ENCODE measurements around the gene SMG6.

Gene SMG6

GRCh38 chr17:2070241-2071023 is 233.2 kb downstream of the SMG6 start:
- H3K18ac ChIP-seq (ENCODE audit: low read length), result no peak overlapping the region
- no peak overlapping the region for H3K14ac ChIP-seq (ENCODE audit: low read length)
- H4K8ac ChIP-seq (ENCODE audit: low read depth, low read length), result no peak overlapping the region
- H2AK5ac ChIP-seq (ENCODE audit: low read depth, low read length), result no peak overlapping the region
- no peaks in the 10 kb centered on the region for H3K27me3 ChIP-seq (ENCODE audit: control insufficient read depth in 3 of 3, insufficient read depth in 3 of 3, low read depth in 1 of 3, low read length in 3 of 3)
- peaks cover 0 to 2% of the 10 kb centered on the region in 2 donors for H3K4me1 ChIP-seq (ENCODE audit: control insufficient read depth in 2 of 2, insufficient read depth in 1 of 2, low read depth in 1 of 2, low read length in 2 of 2)
- no peak overlapping the region for H2BK5ac ChIP-seq (ENCODE audit: low read length)
- no peak overlapping the region for H3K4me3 ChIP-seq (ENCODE audit: low read length in 2 of 2)
- H3K4me2 ChIP-seq (ENCODE audit: insufficient read depth, low read length, poor library complexity, severe bottlenecking), result no peak overlapping the region
- no peak overlapping the region for H2AFZ ChIP-seq (ENCODE audit: low read length)
- no peak overlapping the region for H2BK120ac ChIP-seq (ENCODE audit: low read depth, low read length)
- peak overlapping the region; percentile 27 for H3K23ac ChIP-seq (ENCODE audit: low read depth, low read length, poor library complexity)
- H2BK15ac ChIP-seq (ENCODE audit: low read length), result no peak overlapping the region
- DNase-seq (ENCODE audit: low spot score), result no peak
- WGBS, 2 donors (ENCODE audit: extremely low coverage in 2 of 2, insufficient read length in 2 of 2, insufficient replicate concordance in 1 of 2), result no CpG with 5 or more reads among the region's 13 CpGs
- H3K9me3 ChIP-seq (replicated peaks in 1 of 2; ENCODE audit: control insufficient read depth in 2 of 2, insufficient read depth in 1 of 2, low read depth in 1 of 2, low read length in 2 of 2), result no peaks in the 10 kb centered on the region
- no peak overlapping the region for H3K9ac ChIP-seq (ENCODE audit: low read depth, low read length, poor library complexity)
- H3K79me1 ChIP-seq (ENCODE audit: low read depth, low read length), result peaks cover 2% of the 10 kb centered on the region
- peaks cover 12 to 86% of the 10 kb centered on the region in 2 donors for H3K36me3 ChIP-seq (replicated peaks in 1 of 2; ENCODE audit: control insufficient read depth in 2 of 2, insufficient read depth in 2 of 2, low read length in 2 of 2)
- no peak overlapping the region for H4K91ac ChIP-seq (ENCODE audit: low read depth, low read length, poor library complexity)
- no peak overlapping the region for H3K27ac ChIP-seq (replicated peaks; ENCODE audit: low read length)
- no peak overlapping the region for H2BK12ac ChIP-seq (ENCODE audit: low read length)
- no peak overlapping the region for H3K4ac ChIP-seq (ENCODE audit: low read length)

DNA sequence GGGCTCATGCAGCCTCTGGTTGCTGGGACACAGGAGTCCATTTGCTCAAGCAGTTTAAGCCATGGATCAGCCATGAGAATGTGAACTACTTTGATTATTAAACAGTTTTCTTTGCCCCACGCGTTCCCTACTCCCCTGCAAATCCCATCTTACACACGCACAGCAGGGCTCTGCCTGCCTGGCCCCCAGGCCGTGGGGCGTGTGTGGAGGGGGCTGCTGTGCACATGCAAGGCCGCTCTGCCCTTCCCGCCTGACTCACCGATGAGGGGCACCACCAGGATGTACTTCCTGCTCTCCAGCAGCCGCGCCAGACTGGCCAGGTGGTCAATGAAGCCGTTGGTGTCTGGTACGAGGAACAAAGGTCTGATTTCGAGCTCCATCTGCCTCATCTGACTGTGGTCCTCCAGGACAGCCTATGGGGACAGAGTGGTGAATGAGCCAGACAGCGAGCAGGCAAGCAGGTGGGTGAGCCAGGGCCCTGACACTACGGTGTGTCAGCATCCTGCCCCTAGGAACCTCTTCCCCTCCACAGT is 235.0 kb downstream of the SMG6 start:
- Histone ChIP-seq H3K27me3 (ENCODE audit: control insufficient read depth in 3 of 3, insufficient read depth in 3 of 3, low read depth in 1 of 3, low read length in 3 of 3) (no peaks in the 10 kb centered on the region), H3K9ac (ENCODE audit: low read depth, low read length, poor library complexity) (no peak overlapping the region), H2AK5ac (ENCODE audit: low read depth, low read length) (no peak overlapping the region), H3K9me3 (replicated peaks in 1 of 2; ENCODE audit: control insufficient read depth in 2 of 2, insufficient read depth in 1 of 2, low read depth in 1 of 2, low read length in 2 of 2) (peaks cover 0 to 2% of the 10 kb centered on the region in 2 donors), H2BK120ac (ENCODE audit: low read depth, low read length) (no peak overlapping the region), H3K4ac (ENCODE audit: low read length) (no peak overlapping the region), H2BK5ac (ENCODE audit: low read length) (no peak overlapping the region), H3K4me2 (ENCODE audit: insufficient read depth, low read length, poor library complexity, severe bottlenecking) (no peak overlapping the region), H3K18ac (ENCODE audit: low read length) (no peak overlapping the region), H2AFZ (ENCODE audit: low read length) (no peak overlapping the region), H3K14ac (ENCODE audit: low read length) (no peak overlapping the region), H2BK12ac (ENCODE audit: low read length) (no peak overlapping the region), H4K8ac (ENCODE audit: low read depth, low read length) (no peak overlapping the region), H3K79me1 (ENCODE audit: low read depth, low read length) (peaks cover 5% of the 10 kb centered on the region), H2BK15ac (ENCODE audit: low read length) (no peak overlapping the region), H3K36me3 (replicated peaks in 1 of 2; ENCODE audit: control insufficient read depth in 2 of 2, insufficient read depth in 2 of 2, low read length in 2 of 2) (peaks cover 24 to 93% of the 10 kb centered on the region in 2 donors), H3K4me1 (ENCODE audit: control insufficient read depth in 2 of 2, insufficient read depth in 1 of 2, low read depth in 1 of 2, low read length in 2 of 2) (peaks cover 0 to 2% of the 10 kb centered on the region in 2 donors), H3K23ac (ENCODE audit: low read depth, low read length, poor library complexity) (peak overlapping the region; percentile 5), H4K91ac (ENCODE audit: low read depth, low read length, poor library complexity) (no peak overlapping the region), H3K27ac (replicated peaks; ENCODE audit: low read length) (no peak overlapping the region), H3K4me3 (ENCODE audit: low read length in 2 of 2) (peak overlapping the region in 1 of 2 donors; percentile 22)
- DNase-seq (ENCODE audit: low spot score), result no peak
- WGBS, 2 donors (ENCODE audit: extremely low coverage in 2 of 2, insufficient read length in 2 of 2, insufficient replicate concordance in 1 of 2), result no CpG with 5 or more reads among the region's 15 CpGs

DNA sequence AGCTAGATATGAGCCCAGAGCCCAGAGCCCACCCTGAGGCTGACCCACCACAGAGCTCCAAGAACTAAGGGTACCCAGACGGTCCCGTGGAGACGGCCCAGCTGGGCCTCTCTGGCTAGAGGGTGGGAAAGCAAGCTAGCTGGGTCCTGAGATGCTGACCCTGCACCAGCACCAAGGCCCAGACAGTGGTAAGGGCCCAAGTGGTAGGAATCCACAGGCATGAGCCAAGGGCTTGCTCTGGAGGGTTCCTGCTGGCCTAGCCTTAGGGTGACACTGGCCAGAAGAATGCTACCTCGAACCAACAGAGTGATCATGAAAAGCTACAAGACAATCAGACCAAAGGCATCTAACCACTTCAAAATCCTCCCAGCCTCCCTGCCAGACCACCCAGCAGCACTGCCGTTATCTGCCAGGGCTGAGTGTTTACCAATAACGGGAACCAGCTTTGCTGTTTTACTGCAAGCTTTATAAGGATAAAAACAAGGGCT is 235.5 kb downstream of the SMG6 start:
- H3K27ac ChIP-seq (replicated peaks; ENCODE audit: low read length), result no peak overlapping the region
- H3K36me3 ChIP-seq (replicated peaks in 1 of 2; ENCODE audit: control insufficient read depth in 2 of 2, insufficient read depth in 2 of 2, low read length in 2 of 2), result peaks cover 26 to 98% of the 10 kb centered on the region in 2 donors

DNA sequence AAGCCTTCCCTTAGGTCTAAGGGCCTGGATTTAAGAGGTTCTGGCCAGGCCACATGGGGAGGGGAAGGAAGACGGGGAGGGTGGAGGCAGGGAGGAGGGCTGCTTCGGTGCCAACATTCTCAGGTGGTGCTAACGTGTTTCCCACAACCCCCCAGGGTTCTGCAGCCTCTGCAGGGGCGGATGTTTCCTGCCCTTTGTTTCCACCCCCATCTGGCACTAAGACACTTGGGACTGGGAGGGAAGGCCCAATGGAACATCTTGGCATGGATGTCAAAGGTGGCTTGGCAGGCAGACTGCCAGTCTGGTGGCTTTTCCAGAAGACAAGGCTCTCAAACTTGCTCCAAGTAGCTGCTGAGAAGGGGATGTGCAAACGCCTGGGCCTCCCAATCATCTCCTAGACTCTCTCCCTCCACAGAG is 236.0 kb downstream of the SMG6 start:
- Histone ChIP-seq H3K4ac (ENCODE audit: low read length) (no peak overlapping the region), H3K9me3 (replicated peaks in 1 of 2; ENCODE audit: control insufficient read depth in 2 of 2, insufficient read depth in 1 of 2, low read depth in 1 of 2, low read length in 2 of 2) (peaks cover 0 to 2% of the 10 kb centered on the region in 2 donors), H3K18ac (ENCODE audit: low read length) (no peak overlapping the region), H2BK5ac (ENCODE audit: low read length) (no peak overlapping the region), H4K8ac (ENCODE audit: low read depth, low read length) (no peak overlapping the region), H2BK15ac (ENCODE audit: low read length) (no peak overlapping the region), H3K4me1 (ENCODE audit: control insufficient read depth in 2 of 2, insufficient read depth in 1 of 2, low read depth in 1 of 2, low read length in 2 of 2) (peaks cover 2 to 12% of the 10 kb centered on the region in 2 donors), H4K91ac (ENCODE audit: low read depth, low read length, poor library complexity) (no peak overlapping the region), H2BK120ac (ENCODE audit: low read depth, low read length) (no peak overlapping the region), H3K27ac (replicated peaks; ENCODE audit: low read length) (no peak overlapping the region), H3K27me3 (ENCODE audit: control insufficient read depth in 3 of 3, insufficient read depth in 3 of 3, low read depth in 1 of 3, low read length in 3 of 3) (no peaks in the 10 kb centered on the region), H3K79me1 (ENCODE audit: low read depth, low read length) (peaks cover 5% of the 10 kb centered on the region), H3K9ac (ENCODE audit: low read depth, low read length, poor library complexity) (no peak overlapping the region), H3K4me3 (ENCODE audit: low read length in 2 of 2) (no peak overlapping the region), H3K36me3 (replicated peaks in 1 of 2; ENCODE audit: control insufficient read depth in 2 of 2, insufficient read depth in 2 of 2, low read length in 2 of 2) (peaks cover 26 to 93% of the 10 kb centered on the region in 2 donors), H3K14ac (ENCODE audit: low read length) (no peak overlapping the region), H2BK12ac (ENCODE audit: low read length) (no peak overlapping the region), H3K4me2 (ENCODE audit: insufficient read depth, low read length, poor library complexity, severe bottlenecking) (no peak overlapping the region), H2AFZ (ENCODE audit: low read length) (no peak overlapping the region), H2AK5ac (ENCODE audit: low read depth, low read length) (no peak overlapping the region), H3K23ac (ENCODE audit: low read depth, low read length, poor library complexity) (no peak overlapping the region)
- no CpG with 5 or more reads among the region's 5 CpGs for WGBS, 2 donors (ENCODE audit: extremely low coverage in 2 of 2, insufficient read length in 2 of 2, insufficient replicate concordance in 1 of 2)
- no peak for DNase-seq (ENCODE audit: low spot score)

More for the DNA sequence above, 235.5 kb downstream of the SMG6 start:
- H3K4me1 ChIP-seq (ENCODE audit: control insufficient read depth in 2 of 2, insufficient read depth in 1 of 2, low read depth in 1 of 2, low read length in 2 of 2), result peaks cover 0 to 7% of the 10 kb centered on the region in 2 donors
- H2AFZ ChIP-seq (ENCODE audit: low read length), result no peak overlapping the region
- H2BK5ac ChIP-seq (ENCODE audit: low read length), result no peak overlapping the region
- peaks cover 0 to 2% of the 10 kb centered on the region in 2 donors for H3K9me3 ChIP-seq (replicated peaks in 1 of 2; ENCODE audit: control insufficient read depth in 2 of 2, insufficient read depth in 1 of 2, low read depth in 1 of 2, low read length in 2 of 2)
- no peak overlapping the region for H3K4me3 ChIP-seq (ENCODE audit: low read length in 2 of 2)
- H4K8ac ChIP-seq (ENCODE audit: low read depth, low read length), result no peak overlapping the region
- no CpG with 5 or more reads among the region's 6 CpGs for WGBS, 2 donors (ENCODE audit: extremely low coverage in 2 of 2, insufficient read length in 2 of 2, insufficient replicate concordance in 1 of 2)
- H3K27me3 ChIP-seq (ENCODE audit: control insufficient read depth in 3 of 3, insufficient read depth in 3 of 3, low read depth in 1 of 3, low read length in 3 of 3), result no peaks in the 10 kb centered on the region
- H3K18ac ChIP-seq (ENCODE audit: low read length), result no peak overlapping the region
- H2BK12ac ChIP-seq (ENCODE audit: low read length), result no peak overlapping the region
- no peak overlapping the region for H3K14ac ChIP-seq (ENCODE audit: low read length)
- no peak overlapping the region for H2BK15ac ChIP-seq (ENCODE audit: low read length)
- H3K4ac ChIP-seq (ENCODE audit: low read length), result no peak overlapping the region
- H4K91ac ChIP-seq (ENCODE audit: low read depth, low read length, poor library complexity), result no peak overlapping the region
- no peak overlapping the region for H3K9ac ChIP-seq (ENCODE audit: low read depth, low read length, poor library complexity)
- no peak for DNase-seq (ENCODE audit: low spot score)
- no peak overlapping the region for H3K4me2 ChIP-seq (ENCODE audit: insufficient read depth, low read length, poor library complexity, severe bottlenecking)
- no peak overlapping the region for H3K23ac ChIP-seq (ENCODE audit: low read depth, low read length, poor library complexity)
- H3K79me1 ChIP-seq (ENCODE audit: low read depth, low read length), result peaks cover 5% of the 10 kb centered on the region
- H2BK120ac ChIP-seq (ENCODE audit: low read depth, low read length), result no peak overlapping the region
- H2AK5ac ChIP-seq (ENCODE audit: low read depth, low read length), result no peak overlapping the region
